ENCODE data around the gene ARHGAP26.

The ARHGAP26 gene

GRCh38 chr5:142860270-142860669 lies 90.1 kb downstream of the ARHGAP26 start:
- Histone ChIP-seq H3K27me3 (ENCODE audit: control insufficient read depth, insufficient read depth, low read length, poor library complexity, severe bottlenecking) (no peaks in the 10 kb centered on the region), H3K27ac (ENCODE audit: insufficient read depth, low read depth, low read length, poor library complexity, severe bottlenecking) (no peak overlapping the region), H3K36me3 (ENCODE audit: control insufficient read depth, insufficient read depth, low read length) (no peaks in the 10 kb centered on the region), H3K4me3 (ENCODE audit: insufficient read depth, low read depth, low read length) (no peak overlapping the region), H3K9me3 (ENCODE audit: control insufficient read depth, low read length) (no peaks in the 10 kb centered on the region), H3K4me1 (ENCODE audit: control insufficient read depth, insufficient read depth, low read length) (peaks cover 9% of the 10 kb centered on the region)
- WGBS, 2 experiments: 94% methylated on average over 2 of the region's 2 CpGs

- Histone ChIP-seq H3K27ac (ENCODE audit: insufficient read depth, low read depth, low read length, poor library complexity, severe bottlenecking) (no peak overlapping the region), H3K27me3 (ENCODE audit: control insufficient read depth, insufficient read depth, low read length, poor library complexity, severe bottlenecking) (no peaks in the 10 kb centered on the region), H3K9me3 (ENCODE audit: control insufficient read depth, low read length) (no peaks in the 10 kb centered on the region), H3K4me3 (ENCODE audit: insufficient read depth, low read depth, low read length) (no peak overlapping the region), H3K36me3 (ENCODE audit: control insufficient read depth, insufficient read depth, low read length) (no peaks in the 10 kb centered on the region), H3K4me1 (ENCODE audit: control insufficient read depth, insufficient read depth, low read length) (peaks cover 9% of the 10 kb centered on the region)
- WGBS, 2 experiments: 93 to 95% methylated on average over 7 of the region's 7 CpGs
Measured at GRCh38 chr5:142861011-142861410, 90.8 kb downstream of the ARHGAP26 start.

GRCh38 chr5:142862594-142862993 lies 92.4 kb downstream of the ARHGAP26 start:
- Histone ChIP-seq H3K27me3 (ENCODE audit: control insufficient read depth, insufficient read depth, low read length, poor library complexity, severe bottlenecking) (no peaks in the 10 kb centered on the region), H3K36me3 (ENCODE audit: control insufficient read depth, insufficient read depth, low read length) (no peaks in the 10 kb centered on the region), H3K4me3 (ENCODE audit: insufficient read depth, low read depth, low read length) (no peak overlapping the region), H3K4me1 (ENCODE audit: control insufficient read depth, insufficient read depth, low read length) (peaks cover 6% of the 10 kb centered on the region), H3K9me3 (ENCODE audit: control insufficient read depth, low read length) (no peaks in the 10 kb centered on the region), H3K27ac (ENCODE audit: insufficient read depth, low read depth, low read length, poor library complexity, severe bottlenecking) (no peak overlapping the region)
- WGBS, 2 experiments: 94 to 98% methylated on average over 4 of the region's 4 CpGs

- H3K4me3 ChIP-seq (ENCODE audit: insufficient read depth, low read depth, low read length): no peak overlapping the region
- 31 to 35% methylated on average over 5 of the region's 5 CpGs for WGBS, 2 experiments
- peaks cover 6% of the 10 kb centered on the region for H3K4me1 ChIP-seq (ENCODE audit: control insufficient read depth, insufficient read depth, low read length)
- no peaks in the 10 kb centered on the region for H3K9me3 ChIP-seq (ENCODE audit: control insufficient read depth, low read length)
- no peak overlapping the region for H3K27ac ChIP-seq (ENCODE audit: insufficient read depth, low read depth, low read length, poor library complexity, severe bottlenecking)
- no peaks in the 10 kb centered on the region for H3K36me3 ChIP-seq (ENCODE audit: control insufficient read depth, insufficient read depth, low read length)
- no peaks in the 10 kb centered on the region for H3K27me3 ChIP-seq (ENCODE audit: control insufficient read depth, insufficient read depth, low read length, poor library complexity, severe bottlenecking)
Measured at GRCh38 chr5:142863856-142864255, 93.7 kb downstream of the ARHGAP26 start.

GRCh38 chr5:142864290-142865260 lies 94.4 kb downstream of the ARHGAP26 start:
- H3K4me3 ChIP-seq (ENCODE audit: insufficient read depth, low read depth, low read length): no peak overlapping the region
- peaks cover 6% of the 10 kb centered on the region for H3K4me1 ChIP-seq (ENCODE audit: control insufficient read depth, insufficient read depth, low read length)
- no peak overlapping the region for H3K27ac ChIP-seq (ENCODE audit: insufficient read depth, low read depth, low read length, poor library complexity, severe bottlenecking)
- 67 to 72% methylated on average over 12 to 13 of the region's 13 CpGs for WGBS, 2 experiments
- H3K9me3 ChIP-seq (ENCODE audit: control insufficient read depth, low read length): no peaks in the 10 kb centered on the region
- no peaks in the 10 kb centered on the region for H3K27me3 ChIP-seq (ENCODE audit: control insufficient read depth, insufficient read depth, low read length, poor library complexity, severe bottlenecking)
- H3K36me3 ChIP-seq (ENCODE audit: control insufficient read depth, insufficient read depth, low read length): no peaks in the 10 kb centered on the region

- no peaks in the 10 kb centered on the region for H3K9me3 ChIP-seq (ENCODE audit: control insufficient read depth, low read length)
- WGBS, 2 experiments: 89 to 90% methylated on average over 4 of the region's 4 CpGs
- H3K27me3 ChIP-seq (ENCODE audit: control insufficient read depth, insufficient read depth, low read length, poor library complexity, severe bottlenecking): no peaks in the 10 kb centered on the region
- H3K36me3 ChIP-seq (ENCODE audit: control insufficient read depth, insufficient read depth, low read length): no peaks in the 10 kb centered on the region
- H3K27ac ChIP-seq (ENCODE audit: insufficient read depth, low read depth, low read length, poor library complexity, severe bottlenecking): no peak overlapping the region
- H3K4me3 ChIP-seq (ENCODE audit: insufficient read depth, low read depth, low read length): no peak overlapping the region
- peaks cover 6% of the 10 kb centered on the region for H3K4me1 ChIP-seq (ENCODE audit: control insufficient read depth, insufficient read depth, low read length)
Measured at GRCh38 chr5:142865631-142866030, 95.5 kb downstream of the ARHGAP26 start.

GRCh38 chr5:142866563-142867275 lies 96.5 kb downstream of the ARHGAP26 start:
- Histone ChIP-seq H3K4me1 (ENCODE audit: control insufficient read depth, insufficient read depth, low read length) (peaks cover 6% of the 10 kb centered on the region), H3K4me3 (ENCODE audit: insufficient read depth, low read depth, low read length) (no peak overlapping the region), H3K27me3 (ENCODE audit: control insufficient read depth, insufficient read depth, low read length, poor library complexity, severe bottlenecking) (no peaks in the 10 kb centered on the region), H3K36me3 (ENCODE audit: control insufficient read depth, insufficient read depth, low read length) (no peaks in the 10 kb centered on the region), H3K27ac (ENCODE audit: insufficient read depth, low read depth, low read length, poor library complexity, severe bottlenecking) (no peak overlapping the region), H3K9me3 (ENCODE audit: control insufficient read depth, low read length) (no peaks in the 10 kb centered on the region)
- 44 to 51% methylated on average over 9 to 10 of the region's 10 CpGs for WGBS, 2 experiments

GRCh38 chr5:142869886-142870285 lies 99.7 kb downstream of the ARHGAP26 start:
- Histone ChIP-seq H3K9me3 (ENCODE audit: control insufficient read depth, low read length) (no peaks in the 10 kb centered on the region), H3K27ac (ENCODE audit: insufficient read depth, low read depth, low read length, poor library complexity, severe bottlenecking) (no peak overlapping the region), H3K4me3 (ENCODE audit: insufficient read depth, low read depth, low read length) (no peak overlapping the region), H3K4me1 (ENCODE audit: control insufficient read depth, insufficient read depth, low read length) (no peaks in the 10 kb centered on the region), H3K27me3 (ENCODE audit: control insufficient read depth, insufficient read depth, low read length, poor library complexity, severe bottlenecking) (no peaks in the 10 kb centered on the region), H3K36me3 (ENCODE audit: control insufficient read depth, insufficient read depth, low read length) (no peaks in the 10 kb centered on the region)
- WGBS, 2 experiments: 89 to 98% methylated on average over 2 to 3 of the region's 3 CpGs

GRCh38 chr5:142870532-142871362 lies 100.6 kb downstream of the ARHGAP26 start:
- H3K9me3 ChIP-seq (ENCODE audit: control insufficient read depth, low read length): no peaks in the 10 kb centered on the region
- no peaks in the 10 kb centered on the region for H3K4me1 ChIP-seq (ENCODE audit: control insufficient read depth, insufficient read depth, low read length)
- WGBS, 2 experiments: 93 to 94% methylated on average over 9 of the region's 9 CpGs
- H3K27ac ChIP-seq (ENCODE audit: insufficient read depth, low read depth, low read length, poor library complexity, severe bottlenecking): no peak overlapping the region
- no peaks in the 10 kb centered on the region for H3K27me3 ChIP-seq (ENCODE audit: control insufficient read depth, insufficient read depth, low read length, poor library complexity, severe bottlenecking)
- H3K36me3 ChIP-seq (ENCODE audit: control insufficient read depth, insufficient read depth, low read length): no peaks in the 10 kb centered on the region
- H3K4me3 ChIP-seq (ENCODE audit: insufficient read depth, low read depth, low read length): no peak overlapping the region
